GM23338 (cell line): Measurements from ENCODE around the gene CNOT8. TPM values are rescaled to one million over a fixed set of nuclear protein-coding genes. Genes with fewer than 3 reads are reported as not detected.

Experiments
- ATAC-seq: fragments of 200-7000 bp; cut with Tn5 transposase; 3 replicates; pipeline ENCODE4 v1.9.1; 2020
- DNase-seq: peaks from one replicate; pipeline ENCODE4 v3.0.0-alpha.2; 2015; ENCODE audit warnings: low spot score
- H2AFZ ChIP-seq: fragments of 200-600 bp; sonication (generic); 2 replicates; pipeline ENCODE4 v1.8.0; 2016; ENCODE audit warnings: antibody characterized with exemption, mild to moderate bottlenecking, moderate library complexity
- H3F3A ChIP-seq: fragments of 200-600 bp; sonication (generic); replicated peaks from 2 replicates; pipeline ENCODE4 v1.8.0; 2017; ENCODE audit warnings: antibody characterized with exemption, mixed run types, low read depth
- H3K27ac ChIP-seq: fragments of 200-600 bp; sonication (generic); 2 replicates; pipeline ENCODE4 v1.6.1; 2016; ENCODE audit warnings: low read depth
- H3K27me3 ChIP-seq: fragments of 200-600 bp; sonication (generic); 2 replicates; pipeline ENCODE4 v1.8.0; 2016; ENCODE audit warnings: mild to moderate bottlenecking, mixed run types, moderate library complexity; ENCODE audit not compliant: insufficient read depth
- H3K36me3 ChIP-seq: fragments of 200-600 bp; sonication (generic); 2 replicates; pipeline ENCODE4 v1.8.0; 2016; ENCODE audit warnings: mild to moderate bottlenecking; ENCODE audit not compliant: insufficient read depth
- H3K4me1 ChIP-seq: fragments of 200-600 bp; sonication (generic); 2 replicates; pipeline ENCODE4 v1.8.0; 2016; ENCODE audit warnings: mild to moderate bottlenecking, moderate library complexity; ENCODE audit not compliant: insufficient read depth
- H3K4me2 ChIP-seq: fragments of 200-600 bp; sonication (generic); 2 replicates; pipeline ENCODE4 v1.7.1; 2017; ENCODE audit warnings: mixed run types
- H3K4me3 ChIP-seq: fragments of 200-600 bp; sonication (generic); 2 replicates; pipeline ENCODE4 v1.6.1; 2016; ENCODE audit warnings: mixed run types
- H3K79me2 ChIP-seq: fragments of 200-600 bp; sonication (generic); replicated peaks from 2 replicates; pipeline ENCODE4 v1.8.0; 2017; ENCODE audit warnings: mild to moderate bottlenecking; ENCODE audit not compliant: insufficient read depth
- H3K9me2 ChIP-seq: fragments of 200-600 bp; sonication (generic); 2 replicates; pipeline ENCODE4 v1.8.0; 2017; ENCODE audit not compliant: insufficient read depth
- H4K20me1 ChIP-seq: fragments of 200-600 bp; sonication (generic); replicated peaks from 2 replicates; pipeline ENCODE4 v1.8.0; 2017; ENCODE audit warnings: mild to moderate bottlenecking; ENCODE audit not compliant: insufficient read depth
- H3K27ac Mint-ChIP-seq: 2 replicates; pipeline ENCODE4 v1.8.0; 2020; ENCODE audit warnings: inconsistent platforms, mild to moderate bottlenecking, moderate library complexity, mixed read lengths
- H3K27me3 Mint-ChIP-seq: 3 replicates; pipeline ENCODE4 v1.8.0; 2022; ENCODE audit warnings: low read depth, mild to moderate bottlenecking, moderate library complexity, mixed read lengths, inconsistent platforms; ENCODE audit not compliant: insufficient read depth, poor library complexity
- H3K36me3 Mint-ChIP-seq: 3 replicates; pipeline ENCODE4 v1.8.0; 2021; ENCODE audit warnings: low read depth, mild to moderate bottlenecking, inconsistent platforms, moderate library complexity, mixed read lengths
- H3K4me1 Mint-ChIP-seq: 3 replicates; pipeline ENCODE4 v1.8.0; 2020; ENCODE audit warnings: mild to moderate bottlenecking, inconsistent platforms, mixed read lengths
- H3K4me3 Mint-ChIP-seq: 3 replicates; pipeline ENCODE4 v1.8.0; 2021; ENCODE audit warnings: moderate library complexity, mild to moderate bottlenecking, inconsistent platforms, mixed read lengths
- H3K9me3 Mint-ChIP-seq: 3 replicates; pipeline ENCODE4 v1.8.0; 2020; ENCODE audit warnings: moderate library complexity, mild to moderate bottlenecking, inconsistent platforms, mixed read lengths
- CREB1 ChIP-seq: fragments of 250-450 bp; sonication (Bioruptor Pico); IDR thresholded peaks from 2 replicates; pipeline ENCODE4 v1.5.0; 2020; ENCODE audit warnings: low read depth, mild to moderate bottlenecking, moderate library complexity
- EZH2 ChIP-seq: fragments of 200-600 bp; sonication (generic); IDR thresholded peaks from one replicate; pipeline ENCODE4 v1.8.0; 2017; ENCODE audit warnings: antibody characterized with exemption, mild to moderate bottlenecking, low read depth; ENCODE audit not compliant: unreplicated experiment
- EZH2phosphoT487 ChIP-seq: fragments of 200-600 bp; sonication (generic); IDR thresholded peaks from one replicate; pipeline ENCODE4 v1.8.1; 2018; ENCODE audit warnings: antibody characterized with exemption; ENCODE audit not compliant: unreplicated experiment
- NANOG ChIP-seq: IDR thresholded peaks from 2 replicates; pipeline ENCODE4 v1.6.1; 2016; ENCODE audit warnings: antibody characterized with exemption, borderline replicate concordance
- POLR2AphosphoS5 ChIP-seq: IDR thresholded peaks from 2 replicates; pipeline ENCODE4 v1.6.1; 2016; ENCODE audit warnings: antibody characterized with exemption, low read depth
- ZNF114 ChIP-seq: fragments of 250-450 bp; sonication (Bioruptor Pico); IDR thresholded peaks from 2 replicates; pipeline ENCODE4 v1.5.0; 2020; ENCODE audit warnings: mild to moderate bottlenecking, moderate library complexity
- polyA plus RNA-seq: library from polyadenylated mRNA; unstranded; fragments of >200 nt; fragmentation: Nextera tagmentation; extraction: Ambion mirVana; gene quantifications from 2 replicates; pipeline ENCODE4 v1.2.1, GENCODE V29; 2016
- total RNA-seq: library from RNA; depleted of rRNA; stranded (reverse); fragments of >200 nt; shearing (Covaris generic); gene quantifications from 2 replicates; pipeline ENCODE4 v1.2.3, GENCODE V29; 2014
- TF ChIP-seq, protein P1 (sequence below): IDR thresholded peaks from one replicate; pipeline ENCODE4 v1.6.1; 2018; ENCODE audit warnings: antibody characterized with exemption; ENCODE audit not compliant: unreplicated experiment
- TF ChIP-seq, protein P2 (sequence below): fragments of 250-450 bp; sonication (Bioruptor Pico); IDR thresholded peaks from 2 replicates; pipeline ENCODE4 v1.5.0; 2020; ENCODE audit warnings: mild to moderate bottlenecking, moderate library complexity

The CNOT8 gene
- total and polyA plus RNA-seq, 2 experiments from 2014 or later, result 31.2 to 77.7 TPM

DNA sequence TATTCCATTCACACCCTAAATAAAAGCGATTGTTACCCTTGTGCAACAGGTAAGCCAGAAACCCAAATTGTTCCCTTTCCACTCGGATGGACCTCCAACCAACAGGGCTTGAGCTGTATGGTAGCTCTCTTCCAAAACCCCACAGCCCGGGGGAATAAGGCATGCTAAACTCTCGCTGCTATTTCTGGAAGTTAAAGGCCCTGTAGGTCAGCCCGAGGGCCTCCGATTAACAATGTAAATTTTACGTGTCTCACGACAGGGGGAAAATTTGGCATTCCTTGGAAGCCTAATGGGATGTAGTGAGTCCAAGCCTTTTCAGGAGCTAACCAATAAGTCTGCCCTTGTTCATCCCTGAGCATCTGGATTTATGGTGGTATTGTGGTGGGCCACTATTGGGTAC is 26.0 kb downstream of the CNOT8 start:
- H3K36me3 ChIP-seq, result peaks cover 42% of the 10 kb centered on the region

More for the DNA sequence above, 26.0 kb downstream of the CNOT8 start:
- H3K4me3 Mint-ChIP-seq, result no peak overlapping the region
- Histone ChIP-seq H3K4me2 (no peak overlapping the region), H3K27ac (no peak overlapping the region), H3K4me1 (no peaks in the 10 kb centered on the region; the same call in 1 of the 2 replicates), H3K27me3 (no peaks in the 10 kb centered on the region), H4K20me1 (no peaks in the 10 kb centered on the region), H3K79me2 (no peaks in the 10 kb centered on the region), H3K9me2 (0 out of 2 replicates have a peak, but pooled peaks cover 2% of the 10 kb centered on the region), H3F3A (peaks cover 3% of the 10 kb centered on the region; the same call in 1 of the 2 replicates), H2AFZ (no peak overlapping the region), H3K4me3 (no peak overlapping the region)
- no peaks in the 10 kb centered on the region for H3K4me1 Mint-ChIP-seq
- ATAC-seq (peak; percentile 57), DNase-seq (peak; percentile 47)
- H3K9me3 Mint-ChIP-seq, result peaks cover 40% of the 10 kb centered on the region
- TF ChIP-seq NANOG, result no peak
- TF ChIP-seq EZH2phosphoT487, result no peak
- TF ChIP-seq POLR2AphosphoS5, result no peak
- TF ChIP-seq CREB1, result no peak
- TF ChIP-seq EZH2, result no peak
- TF ChIP-seq, protein P1, sequence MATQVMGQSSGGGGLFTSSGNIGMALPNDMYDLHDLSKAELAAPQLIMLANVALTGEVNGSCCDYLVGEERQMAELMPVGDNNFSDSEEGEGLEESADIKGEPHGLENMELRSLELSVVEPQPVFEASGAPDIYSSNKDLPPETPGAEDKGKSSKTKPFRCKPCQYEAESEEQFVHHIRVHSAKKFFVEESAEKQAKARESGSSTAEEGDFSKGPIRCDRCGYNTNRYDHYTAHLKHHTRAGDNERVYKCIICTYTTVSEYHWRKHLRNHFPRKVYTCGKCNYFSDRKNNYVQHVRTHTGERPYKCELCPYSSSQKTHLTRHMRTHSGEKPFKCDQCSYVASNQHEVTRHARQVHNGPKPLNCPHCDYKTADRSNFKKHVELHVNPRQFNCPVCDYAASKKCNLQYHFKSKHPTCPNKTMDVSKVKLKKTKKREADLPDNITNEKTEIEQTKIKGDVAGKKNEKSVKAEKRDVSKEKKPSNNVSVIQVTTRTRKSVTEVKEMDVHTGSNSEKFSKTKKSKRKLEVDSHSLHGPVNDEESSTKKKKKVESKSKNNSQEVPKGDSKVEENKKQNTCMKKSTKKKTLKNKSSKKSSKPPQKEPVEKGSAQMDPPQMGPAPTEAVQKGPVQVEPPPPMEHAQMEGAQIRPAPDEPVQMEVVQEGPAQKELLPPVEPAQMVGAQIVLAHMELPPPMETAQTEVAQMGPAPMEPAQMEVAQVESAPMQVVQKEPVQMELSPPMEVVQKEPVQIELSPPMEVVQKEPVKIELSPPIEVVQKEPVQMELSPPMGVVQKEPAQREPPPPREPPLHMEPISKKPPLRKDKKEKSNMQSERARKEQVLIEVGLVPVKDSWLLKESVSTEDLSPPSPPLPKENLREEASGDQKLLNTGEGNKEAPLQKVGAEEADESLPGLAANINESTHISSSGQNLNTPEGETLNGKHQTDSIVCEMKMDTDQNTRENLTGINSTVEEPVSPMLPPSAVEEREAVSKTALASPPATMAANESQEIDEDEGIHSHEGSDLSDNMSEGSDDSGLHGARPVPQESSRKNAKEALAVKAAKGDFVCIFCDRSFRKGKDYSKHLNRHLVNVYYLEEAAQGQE, result no peak
- no peak for TF ChIP-seq ZNF114 (CRISPR knock-in tag)
- TF ChIP-seq, protein P2, sequence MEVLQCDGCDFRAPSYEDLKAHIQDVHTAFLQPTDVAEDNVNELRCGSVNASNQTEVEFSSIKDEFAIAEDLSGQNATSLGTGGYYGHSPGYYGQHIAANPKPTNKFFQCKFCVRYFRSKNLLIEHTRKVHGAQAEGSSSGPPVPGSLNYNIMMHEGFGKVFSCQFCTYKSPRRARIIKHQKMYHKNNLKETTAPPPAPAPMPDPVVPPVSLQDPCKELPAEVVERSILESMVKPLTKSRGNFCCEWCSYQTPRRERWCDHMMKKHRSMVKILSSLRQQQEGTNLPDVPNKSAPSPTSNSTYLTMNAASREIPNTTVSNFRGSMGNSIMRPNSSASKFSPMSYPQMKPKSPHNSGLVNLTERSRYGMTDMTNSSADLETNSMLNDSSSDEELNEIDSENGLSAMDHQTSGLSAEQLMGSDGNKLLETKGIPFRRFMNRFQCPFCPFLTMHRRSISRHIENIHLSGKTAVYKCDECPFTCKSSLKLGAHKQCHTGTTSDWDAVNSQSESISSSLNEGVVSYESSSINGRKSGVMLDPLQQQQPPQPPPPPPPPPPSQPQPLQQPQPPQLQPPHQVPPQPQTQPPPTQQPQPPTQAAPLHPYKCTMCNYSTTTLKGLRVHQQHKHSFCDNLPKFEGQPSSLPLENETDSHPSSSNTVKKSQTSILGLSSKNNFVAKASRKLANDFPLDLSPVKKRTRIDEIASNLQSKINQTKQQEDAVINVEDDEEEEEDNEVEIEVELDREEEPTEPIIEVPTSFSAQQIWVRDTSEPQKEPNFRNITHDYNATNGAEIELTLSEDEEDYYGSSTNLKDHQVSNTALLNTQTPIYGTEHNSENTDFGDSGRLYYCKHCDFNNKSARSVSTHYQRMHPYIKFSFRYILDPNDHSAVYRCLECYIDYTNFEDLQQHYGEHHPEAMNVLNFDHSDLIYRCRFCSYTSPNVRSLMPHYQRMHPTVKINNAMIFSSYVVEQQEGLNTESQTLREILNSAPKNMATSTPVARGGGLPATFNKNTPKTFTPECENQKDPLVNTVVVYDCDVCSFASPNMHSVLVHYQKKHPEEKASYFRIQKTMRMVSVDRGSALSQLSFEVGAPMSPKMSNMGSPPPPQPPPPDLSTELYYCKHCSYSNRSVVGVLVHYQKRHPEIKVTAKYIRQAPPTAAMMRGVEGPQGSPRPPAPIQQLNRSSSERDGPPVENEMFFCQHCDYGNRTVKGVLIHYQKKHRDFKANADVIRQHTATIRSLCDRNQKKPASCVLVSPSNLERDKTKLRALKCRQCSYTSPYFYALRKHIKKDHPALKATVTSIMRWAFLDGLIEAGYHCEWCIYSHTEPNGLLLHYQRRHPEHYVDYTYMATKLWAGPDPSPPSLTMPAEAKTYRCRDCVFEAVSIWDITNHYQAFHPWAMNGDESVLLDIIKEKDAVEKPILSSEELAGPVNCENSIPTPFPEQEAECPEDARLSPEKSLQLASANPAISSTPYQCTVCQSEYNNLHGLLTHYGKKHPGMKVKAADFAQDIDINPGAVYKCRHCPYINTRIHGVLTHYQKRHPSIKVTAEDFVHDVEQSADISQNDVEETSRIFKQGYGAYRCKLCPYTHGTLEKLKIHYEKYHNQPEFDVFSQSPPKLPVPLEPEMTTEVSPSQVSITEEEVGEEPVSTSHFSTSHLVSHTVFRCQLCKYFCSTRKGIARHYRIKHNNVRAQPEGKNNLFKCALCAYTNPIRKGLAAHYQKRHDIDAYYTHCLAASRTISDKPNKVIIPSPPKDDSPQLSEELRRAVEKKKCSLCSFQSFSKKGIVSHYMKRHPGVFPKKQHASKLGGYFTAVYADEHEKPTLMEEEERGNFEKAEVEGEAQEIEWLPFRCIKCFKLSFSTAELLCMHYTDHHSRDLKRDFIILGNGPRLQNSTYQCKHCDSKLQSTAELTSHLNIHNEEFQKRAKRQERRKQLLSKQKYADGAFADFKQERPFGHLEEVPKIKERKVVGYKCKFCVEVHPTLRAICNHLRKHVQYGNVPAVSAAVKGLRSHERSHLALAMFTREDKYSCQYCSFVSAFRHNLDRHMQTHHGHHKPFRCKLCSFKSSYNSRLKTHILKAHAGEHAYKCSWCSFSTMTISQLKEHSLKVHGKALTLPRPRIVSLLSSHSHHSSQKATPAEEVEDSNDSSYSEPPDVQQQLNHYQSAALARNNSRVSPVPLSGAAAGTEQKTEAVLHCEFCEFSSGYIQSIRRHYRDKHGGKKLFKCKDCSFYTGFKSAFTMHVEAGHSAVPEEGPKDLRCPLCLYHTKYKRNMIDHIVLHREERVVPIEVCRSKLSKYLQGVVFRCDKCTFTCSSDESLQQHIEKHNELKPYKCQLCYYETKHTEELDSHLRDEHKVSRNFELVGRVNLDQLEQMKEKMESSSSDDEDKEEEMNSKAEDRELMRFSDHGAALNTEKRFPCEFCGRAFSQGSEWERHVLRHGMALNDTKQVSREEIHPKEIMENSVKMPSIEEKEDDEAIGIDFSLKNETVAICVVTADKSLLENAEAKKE, result no peak
- peaks cover 3% of the 10 kb centered on the region for H3K27me3 Mint-ChIP-seq
- H3K27ac Mint-ChIP-seq, result no peak overlapping the region
- H3K36me3 Mint-ChIP-seq, result peaks cover 91% of the 10 kb centered on the region
